ENCODE data around the gene MS4A18.

MS4A18 gene

DNA sequence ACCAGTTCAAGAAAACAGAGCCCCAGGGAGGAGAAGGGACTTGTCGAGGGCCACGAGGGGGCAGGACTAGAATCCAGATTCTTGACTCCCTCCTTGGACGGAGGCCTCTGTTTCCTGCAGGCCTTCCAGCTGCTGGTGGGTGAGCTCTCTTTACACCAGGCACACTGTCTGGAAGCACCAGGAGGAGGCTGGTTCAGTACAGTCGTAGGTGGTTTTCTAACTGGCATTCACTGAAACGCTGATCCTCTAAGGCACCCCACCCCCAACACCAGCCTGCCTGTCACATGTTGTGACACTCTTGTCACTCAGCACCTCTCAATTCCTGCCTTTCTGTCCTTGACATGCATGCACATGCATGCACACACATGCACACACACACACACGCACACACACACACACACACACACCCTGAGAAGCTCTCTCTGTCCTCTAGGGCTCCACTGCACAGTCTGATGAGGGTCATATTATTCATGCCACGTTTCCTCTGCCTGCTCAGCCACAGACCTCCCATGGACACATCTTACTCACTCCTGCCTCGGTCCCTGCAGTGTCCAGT lies 61.4 kb downstream of the MS4A18 start:
- intact Hi-C loops (cut with DNase I; ENCODE audit: low total_unique reads): no loop called here
- Histone ChIP-seq H3K27me3 (no peaks in the 10 kb centered on the region), H3K4me1 (peaks cover 0 to 9% (median 3%) of the 10 kb centered on the region in 4 donors), H3K36me3 (no peaks in the 10 kb centered on the region), H3K9me3 (no peaks in the 10 kb centered on the region), H3K27ac (no peak overlapping the region), H3K4me3 (no peak overlapping the region)
- no peak for DNase-seq
- TF ChIP-seq, protein P1, sequence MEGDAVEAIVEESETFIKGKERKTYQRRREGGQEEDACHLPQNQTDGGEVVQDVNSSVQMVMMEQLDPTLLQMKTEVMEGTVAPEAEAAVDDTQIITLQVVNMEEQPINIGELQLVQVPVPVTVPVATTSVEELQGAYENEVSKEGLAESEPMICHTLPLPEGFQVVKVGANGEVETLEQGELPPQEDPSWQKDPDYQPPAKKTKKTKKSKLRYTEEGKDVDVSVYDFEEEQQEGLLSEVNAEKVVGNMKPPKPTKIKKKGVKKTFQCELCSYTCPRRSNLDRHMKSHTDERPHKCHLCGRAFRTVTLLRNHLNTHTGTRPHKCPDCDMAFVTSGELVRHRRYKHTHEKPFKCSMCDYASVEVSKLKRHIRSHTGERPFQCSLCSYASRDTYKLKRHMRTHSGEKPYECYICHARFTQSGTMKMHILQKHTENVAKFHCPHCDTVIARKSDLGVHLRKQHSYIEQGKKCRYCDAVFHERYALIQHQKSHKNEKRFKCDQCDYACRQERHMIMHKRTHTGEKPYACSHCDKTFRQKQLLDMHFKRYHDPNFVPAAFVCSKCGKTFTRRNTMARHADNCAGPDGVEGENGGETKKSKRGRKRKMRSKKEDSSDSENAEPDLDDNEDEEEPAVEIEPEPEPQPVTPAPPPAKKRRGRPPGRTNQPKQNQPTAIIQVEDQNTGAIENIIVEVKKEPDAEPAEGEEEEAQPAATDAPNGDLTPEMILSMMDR (IDR thresholded peaks at IDR 0.05): no peak

DNA sequence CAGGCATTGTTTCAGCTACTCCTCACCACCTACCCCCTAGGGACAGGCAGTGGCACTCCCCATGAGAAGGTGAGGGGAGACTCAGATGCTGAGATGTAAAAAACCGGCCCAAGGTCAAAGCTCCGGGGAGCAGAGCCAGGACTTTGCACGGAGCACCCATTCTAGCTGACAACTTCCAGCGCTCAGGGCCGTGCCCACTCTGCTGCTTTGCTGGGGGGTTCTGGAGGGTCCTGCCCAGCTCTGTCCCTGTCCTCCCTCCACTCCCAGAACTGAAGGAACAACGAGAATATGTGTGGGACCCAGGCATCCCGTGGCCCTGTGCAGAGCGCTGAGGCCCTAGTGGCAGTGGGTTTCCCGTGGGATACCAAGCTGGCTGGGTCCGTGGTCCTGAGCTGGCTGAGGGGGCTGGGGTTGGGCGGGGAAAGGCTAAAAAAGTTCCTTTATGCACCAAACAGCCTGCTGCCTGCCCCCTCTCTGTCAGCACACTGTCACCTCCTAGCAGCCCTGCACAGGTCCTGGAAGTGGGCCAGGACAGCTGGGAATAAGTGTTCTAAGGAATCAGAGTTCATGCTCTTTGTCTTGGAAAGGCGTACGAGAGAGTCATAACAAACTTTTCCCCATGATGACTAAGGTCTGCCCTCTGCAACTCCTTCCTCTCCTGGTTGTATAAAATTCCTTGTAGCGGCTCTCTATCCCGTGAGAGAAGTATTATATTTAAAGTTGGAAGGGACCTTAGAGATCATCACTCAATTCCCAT lies 62.5 kb downstream of the MS4A18 start:
- intact Hi-C loops (cut with DNase I; ENCODE audit: low total_unique reads): no loop called here
- H3K36me3 ChIP-seq: no peaks in the 10 kb centered on the region
- peak in 1 of 2 donors; percentile 36 for DNase-seq
- H3K4me1 ChIP-seq: peaks cover 0 to 9% (median 3%) of the 10 kb centered on the region in 4 donors
- no peaks in the 10 kb centered on the region for H3K9me3 ChIP-seq
- H3K27me3 ChIP-seq: no peaks in the 10 kb centered on the region
- no peak overlapping the region for H3K27ac ChIP-seq
- TF ChIP-seq, protein P1 (IDR thresholded peaks at IDR 0.05): no peak
- H3K4me3 ChIP-seq: no peak overlapping the region

DNA sequence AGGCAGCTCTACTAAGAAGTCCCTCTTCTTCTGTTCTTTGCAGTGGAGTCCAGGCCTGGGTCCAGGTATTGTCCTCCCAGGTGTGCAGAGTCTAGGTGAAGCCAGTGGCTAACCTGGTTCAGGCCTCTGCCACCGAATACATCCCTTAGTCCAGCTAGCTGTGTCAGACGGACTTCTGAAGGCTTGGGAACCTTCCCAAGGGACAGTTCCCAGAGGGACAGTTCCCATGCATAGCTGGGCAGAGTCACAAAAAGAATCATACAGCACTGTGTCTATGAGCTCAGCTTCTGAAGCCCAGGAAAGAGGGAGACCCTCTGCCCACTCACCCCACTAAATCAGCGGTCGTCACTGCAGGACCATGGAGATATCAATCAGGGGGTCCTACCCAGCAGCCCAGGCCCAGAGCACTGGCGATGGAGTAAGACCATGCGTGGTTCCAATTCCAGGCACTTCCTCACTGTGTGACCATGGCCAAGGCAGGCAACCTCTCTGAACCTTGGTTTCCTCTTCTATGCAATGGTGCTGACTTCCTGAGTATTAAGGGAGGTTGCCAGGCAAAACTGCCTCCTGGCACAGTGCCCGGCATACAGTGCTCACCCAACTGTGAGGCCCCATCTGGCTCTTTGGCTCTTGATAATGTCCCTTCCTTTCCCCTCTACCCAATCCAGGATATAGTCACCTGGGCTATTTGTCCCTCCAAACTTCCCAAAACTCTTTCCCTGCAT lies 64.0 kb downstream of the MS4A18 start:
- Histone ChIP-seq H3K4me1 (peaks cover 0 to 9% (median 3%) of the 10 kb centered on the region in 4 donors), H3K27ac (no peak overlapping the region), H3K4me3 (no peak overlapping the region), H3K9me3 (no peaks in the 10 kb centered on the region), H3K36me3 (no peaks in the 10 kb centered on the region), H3K27me3 (no peaks in the 10 kb centered on the region)
- no peak for DNase-seq
- TF ChIP-seq, protein P1 (IDR thresholded peaks at IDR 0.05): no peak
- intact Hi-C loops (cut with DNase I; ENCODE audit: low total_unique reads): no loop called here

DNA sequence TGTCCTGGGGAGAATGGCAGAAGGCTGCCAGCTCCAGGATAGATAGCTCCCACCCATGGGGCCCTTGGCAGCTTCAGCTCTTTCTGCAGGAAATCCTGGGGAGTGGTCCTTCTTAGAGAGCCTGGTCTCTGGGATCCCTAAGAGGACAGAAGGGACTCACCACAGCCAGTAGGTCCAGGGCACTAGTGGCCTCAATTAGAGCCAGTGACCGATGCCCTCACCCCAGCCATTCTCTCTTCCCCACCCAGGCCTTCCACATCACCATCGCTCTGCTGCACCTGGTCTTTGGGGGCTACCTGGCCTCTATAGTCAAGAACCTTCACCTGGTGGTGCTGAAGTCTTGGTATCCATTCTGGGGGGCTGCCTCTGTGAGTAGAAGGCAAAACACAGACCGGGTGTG lies 66.2 kb downstream of the MS4A18 start:
- Histone ChIP-seq H3K9me3 (no peaks in the 10 kb centered on the region), H3K27ac (no peak overlapping the region), H3K4me3 (no peak overlapping the region), H3K27me3 (no peaks in the 10 kb centered on the region), H3K36me3 (no peaks in the 10 kb centered on the region), H3K4me1 (peaks cover 0 to 9% (median 3%) of the 10 kb centered on the region in 4 donors)
- no peak for DNase-seq
- intact Hi-C loops (cut with DNase I; ENCODE audit: low total_unique reads): no loop called here
- TF ChIP-seq, protein P1 (IDR thresholded peaks at IDR 0.05): no peak

DNA sequence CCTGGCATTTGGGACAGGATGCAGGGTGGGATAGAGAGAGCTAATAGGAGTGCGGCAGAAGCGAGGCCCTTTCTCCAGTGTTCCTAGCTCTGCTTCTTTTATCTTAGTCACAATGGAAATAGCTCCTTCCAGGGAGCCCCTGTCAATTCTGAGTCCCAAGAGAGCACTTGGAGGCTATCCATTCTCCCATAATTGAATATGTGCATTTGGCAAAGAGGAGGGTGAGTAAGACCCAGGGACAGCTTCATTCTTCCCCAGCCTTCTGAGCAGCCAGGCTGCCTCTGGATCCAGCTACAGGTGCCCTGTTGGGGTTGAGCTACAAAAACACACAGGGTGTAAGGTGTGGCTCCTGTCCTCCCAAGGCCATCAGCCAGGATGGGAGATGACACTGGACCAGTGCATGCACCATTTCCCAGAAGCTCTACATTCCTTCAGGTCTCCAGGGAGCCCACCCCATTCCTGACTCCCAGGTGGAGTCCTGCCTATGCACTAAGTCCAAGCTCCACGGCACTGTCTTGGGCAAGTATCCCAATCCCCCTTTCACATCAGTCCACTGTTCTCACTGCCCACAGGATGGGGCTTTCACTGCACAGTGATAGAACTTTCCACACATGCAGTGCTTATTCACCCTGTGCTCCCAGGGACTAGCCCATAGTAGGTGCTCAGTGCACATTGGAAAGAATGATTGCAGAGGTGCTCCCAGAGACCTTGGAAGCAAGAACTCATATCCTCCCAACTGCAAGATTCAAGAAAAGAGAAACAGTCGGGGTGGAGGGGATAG lies 66.8 kb downstream of the MS4A18 start:
- H3K9me3 ChIP-seq: no peaks in the 10 kb centered on the region

More for the DNA sequence above, 66.8 kb downstream of the MS4A18 start:
- Histone ChIP-seq H3K27ac (no peak overlapping the region), H3K4me1 (peaks cover 0 to 9% (median 3%) of the 10 kb centered on the region in 4 donors), H3K27me3 (no peaks in the 10 kb centered on the region), H3K36me3 (no peaks in the 10 kb centered on the region), H3K4me3 (no peak overlapping the region)
- intact Hi-C loops (cut with DNase I; ENCODE audit: low total_unique reads): no loop called here
- DNase-seq: no peak
- TF ChIP-seq, protein P1 (IDR thresholded peaks at IDR 0.05): no peak
